Right lung (tissue), 5 donors: ENCODE results near the gene C1QTNF1. TPM values are rescaled to one million over a fixed set of nuclear protein-coding genes. Genes with fewer than 3 reads are reported as not detected.

Experiments used
- DNase-seq, 2 donors: peaks; one replicate each; pipeline ENCODE4 v3.0.0-alpha.2; 2013
- polyA plus RNA-seq, 5 donors: library from polyadenylated mRNA; unstranded; fragments of 120-200 nt; gene quantifications; one replicate each; pipeline versions ENCODE4 v1.2.1 to v1.2.3, GENCODE V29; 2013; ENCODE audit warnings: inconsistent platforms in 1 of 5, low replicate concordance in 1 of 5; ENCODE audit not compliant: insufficient read length in 5 of 5, insufficient read depth in 1 of 5

Gene C1QTNF1
- polyA plus RNA-seq, 5 donors: 1.5 to 2.7 (median 2.2) TPM

GRCh38 chr17:79091226-79091670 is 67.3 kb downstream of the C1QTNF1 start:
- no peak for DNase-seq

DNA sequence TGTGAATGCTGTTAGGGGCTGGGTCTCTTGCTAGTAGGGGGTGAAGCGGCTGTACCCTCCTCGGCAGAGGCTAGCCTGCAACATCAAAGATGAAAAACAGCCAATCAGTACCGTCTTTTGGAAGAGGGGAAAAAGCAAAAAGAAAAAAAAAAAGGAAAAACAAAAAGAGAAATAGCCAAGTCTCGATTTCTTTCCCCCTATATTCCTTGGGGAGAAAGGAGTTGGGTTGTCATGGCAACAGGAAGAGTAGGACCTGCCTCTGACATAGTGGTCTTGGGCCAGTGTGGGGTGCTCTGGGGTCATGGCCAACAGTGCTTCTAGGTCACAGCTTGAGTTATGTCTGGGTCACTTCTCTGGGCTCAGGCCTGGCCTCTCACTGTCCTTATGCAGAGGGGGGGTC is 68.6 kb downstream of the C1QTNF1 start:
- DNase-seq: no peak

- DNase-seq: no peak
These were observed 69.3 kb downstream of the C1QTNF1 start for GRCh38 chr17:79093270-79093669.

DNA sequence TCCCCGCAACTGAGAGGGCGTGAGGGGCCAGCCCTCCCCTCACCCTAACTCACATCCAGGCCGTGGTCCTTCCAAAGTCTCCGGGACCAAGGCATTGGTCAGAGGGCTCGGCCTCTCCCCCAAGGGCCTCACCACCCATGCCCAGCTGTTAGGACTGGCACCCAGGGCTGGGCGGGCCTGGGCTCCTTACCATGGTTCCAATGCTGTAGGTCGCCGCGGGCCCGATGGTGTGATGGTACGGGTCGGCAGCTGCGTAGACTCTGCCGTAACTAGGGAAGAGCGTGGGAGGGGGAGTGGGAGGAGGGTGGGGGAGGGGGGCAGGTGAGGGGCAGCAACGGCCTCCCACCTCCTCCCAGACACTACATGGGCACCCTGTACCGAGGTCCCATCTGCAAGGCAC is 70.3 kb downstream of the C1QTNF1 start:
- no peak for DNase-seq

DNA sequence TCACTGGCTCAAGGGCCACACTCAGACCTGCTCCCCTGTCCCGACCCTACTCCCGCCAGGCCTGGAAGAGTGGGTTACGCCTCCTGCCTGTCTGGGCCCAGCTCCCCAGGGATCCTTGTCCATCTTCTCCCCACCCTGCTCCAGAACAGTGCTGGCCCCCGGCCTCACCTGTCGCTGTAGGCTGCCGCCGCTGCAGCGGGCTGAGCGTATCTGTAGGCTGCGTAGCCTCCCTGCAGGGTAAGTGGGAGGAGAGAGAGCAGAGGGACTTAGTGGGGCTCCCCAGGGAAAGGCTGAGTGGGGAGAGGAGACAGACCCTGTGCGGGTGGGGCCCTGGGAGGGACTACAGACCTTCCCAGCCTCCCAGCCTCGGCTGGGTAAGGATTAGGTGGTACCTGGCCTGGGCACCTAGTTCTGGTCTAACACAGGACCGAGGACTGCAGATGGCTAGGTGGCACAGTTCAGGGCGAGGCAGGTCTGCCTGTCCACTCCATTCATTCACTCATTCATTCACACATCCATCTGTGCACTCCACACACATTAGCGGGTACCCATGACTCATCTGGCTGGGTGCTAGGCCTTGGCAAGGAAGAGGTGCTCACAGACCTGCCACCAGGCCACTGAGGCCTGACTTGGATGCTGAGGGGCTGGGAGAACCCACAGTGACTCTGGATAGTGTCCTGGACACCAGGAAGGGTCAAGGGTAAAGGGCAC is 71.5 kb downstream of the C1QTNF1 start:
- DNase-seq: no peak

- DNase-seq: no peak
These were observed 72.5 kb downstream of the C1QTNF1 start for GRCh38 chr17:79096477-79096876.

DNA sequence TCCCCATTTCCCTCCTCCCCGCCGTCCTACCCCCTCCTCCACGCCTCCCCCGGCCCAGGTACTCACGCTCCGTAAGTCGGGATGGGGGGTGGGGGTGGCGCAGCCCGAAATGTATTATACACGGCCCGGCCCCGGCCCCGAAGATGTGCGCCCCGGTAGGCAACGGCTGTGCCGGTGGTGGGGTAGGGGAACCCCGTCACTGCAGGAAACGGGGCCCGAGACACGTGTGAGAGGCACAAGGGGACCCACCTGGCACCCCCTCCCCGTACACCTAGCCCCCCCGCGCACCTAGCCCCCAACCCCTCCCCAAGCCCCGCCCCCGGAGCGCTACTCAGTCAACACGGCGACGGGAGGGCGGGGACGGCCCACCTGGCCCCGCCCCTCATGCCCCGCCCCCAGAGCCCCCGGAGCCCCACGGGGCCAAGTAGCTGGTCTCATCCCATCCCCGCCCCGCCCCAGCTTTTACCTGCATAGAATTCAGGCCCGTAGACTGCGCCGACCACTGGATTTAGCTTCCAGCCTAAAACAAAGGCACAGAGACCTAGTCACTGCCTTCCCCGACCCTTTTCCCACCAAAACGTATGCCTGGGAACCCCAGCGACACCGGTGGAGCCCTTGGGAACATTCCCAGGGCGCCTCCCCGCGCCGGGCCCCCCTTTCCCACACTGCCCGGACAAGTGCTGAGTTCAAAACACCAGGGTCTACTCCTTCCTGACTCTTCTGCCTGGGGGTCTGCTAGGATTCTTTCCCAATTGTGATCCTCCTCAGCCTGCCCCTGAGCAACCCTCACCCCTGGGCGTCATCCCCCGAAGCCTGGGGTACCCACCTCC is 73.5 kb downstream of the C1QTNF1 start:
- DNase-seq: no peak

GRCh38 chr17:79098282-79098867 is 74.4 kb downstream of the C1QTNF1 start:
- DNase-seq: no peak

Other genes with a start within 250 kb of the C1QTNF1 start
- 10 to 100 TPM; 36.4 to 45.8 (median 38.8) TPM for gene CYTH1, start 241.9 kb upstream of the C1QTNF1 start, polyA plus RNA-seq
- gene USP36, start 183.4 kb upstream of the C1QTNF1 start, polyA plus RNA-seq: 10 to 100 TPM; 32.6 to 55.3 (median 43.6) TPM
- gene CEP295NL, start 121.0 kb upstream of the C1QTNF1 start, polyA plus RNA-seq: under 1 TPM; 0.18 to 0.50 (median 0.29) TPM
- gene TIMP2, start 98.8 kb upstream of the C1QTNF1 start, polyA plus RNA-seq: 100 to 1,000 TPM; 154 to 188 (median 170) TPM
- 100 to 1,000 TPM; 124 to 224 (median 169) TPM for gene LGALS3BP, start 44.2 kb upstream of the C1QTNF1 start, polyA plus RNA-seq
- 10 to 100 TPM; 36.8 to 45.5 (median 42.3) TPM for gene CANT1, start 14.4 kb upstream of the C1QTNF1 start, polyA plus RNA-seq
- 10 to 100 TPM; 21.1 to 41.6 (median 31.5) TPM for gene ENGASE, start 50.7 kb downstream of the C1QTNF1 start, polyA plus RNA-seq